ENCODE measurements around the gene RPTN.

The RPTN gene

GRCh38 chr1:152159144-152159543 is at the start of gene RPTN:
RPTN (minus strand) TSS chr1:152159228; CDS start chr1:152157889, 1,339 bp downstream.
- DNase-seq: no peak

GRCh38 chr1:152198982-152199381 is 40.0 kb upstream of the RPTN start:
- no peak for DNase-seq

GRCh38 chr1:152197361-152197941 is 38.4 kb upstream of the RPTN start:
- DNase-seq: no peak

- DNase-seq: no peak
These were observed 32.7 kb upstream of the RPTN start for GRCh38 chr1:152191711-152192110.

GRCh38 chr1:152191260-152191659 is 32.2 kb upstream of the RPTN start:
- no peak for DNase-seq

GRCh38 chr1:152190589-152190988 is 31.6 kb upstream of the RPTN start:
- no peak for DNase-seq

GRCh38 chr1:152189657-152190442 is 30.8 kb upstream of the RPTN start:
- DNase-seq: no peak

GRCh38 chr1:152188673-152189591 is 29.9 kb upstream of the RPTN start:
- peak; percentile 51 for DNase-seq

GRCh38 chr1:152186556-152187285 is 27.7 kb upstream of the RPTN start:
- no peak for DNase-seq

GRCh38 chr1:152185544-152186391 is 26.7 kb upstream of the RPTN start:
- DNase-seq: no peak

GRCh38 chr1:152182944-152183361 is 23.9 kb upstream of the RPTN start:
- no peak for DNase-seq

GRCh38 chr1:152182431-152182830 is 23.4 kb upstream of the RPTN start:
- DNase-seq: no peak

- no peak for DNase-seq
These were observed 20.5 kb upstream of the RPTN start for GRCh38 chr1:152179566-152179965.

GRCh38 chr1:152170287-152170905 is 11.4 kb upstream of the RPTN start:
- no peak for DNase-seq

GRCh38 chr1:152169366-152170025 is 10.5 kb upstream of the RPTN start:
- no peak for DNase-seq

- DNase-seq: no peak
These were observed 9.5 kb upstream of the RPTN start for GRCh38 chr1:152168535-152168868.

GRCh38 chr1:152167835-152168534 is 9.0 kb upstream of the RPTN start:
- DNase-seq: no peak

GRCh38 chr1:152166966-152167365 is 7.9 kb upstream of the RPTN start:
- no peak for DNase-seq

GRCh38 chr1:152165286-152166077 is 6.5 kb upstream of the RPTN start:
- no peak for DNase-seq
